Measurements from ENCODE around the gene CCDC88A.
"Not testable (repeated sequence)": the region's sequence is repeated elsewhere in the genome, so short reads cannot be mapped to it uniquely, and the experiment has no call there.

The CCDC88A gene

DNA sequence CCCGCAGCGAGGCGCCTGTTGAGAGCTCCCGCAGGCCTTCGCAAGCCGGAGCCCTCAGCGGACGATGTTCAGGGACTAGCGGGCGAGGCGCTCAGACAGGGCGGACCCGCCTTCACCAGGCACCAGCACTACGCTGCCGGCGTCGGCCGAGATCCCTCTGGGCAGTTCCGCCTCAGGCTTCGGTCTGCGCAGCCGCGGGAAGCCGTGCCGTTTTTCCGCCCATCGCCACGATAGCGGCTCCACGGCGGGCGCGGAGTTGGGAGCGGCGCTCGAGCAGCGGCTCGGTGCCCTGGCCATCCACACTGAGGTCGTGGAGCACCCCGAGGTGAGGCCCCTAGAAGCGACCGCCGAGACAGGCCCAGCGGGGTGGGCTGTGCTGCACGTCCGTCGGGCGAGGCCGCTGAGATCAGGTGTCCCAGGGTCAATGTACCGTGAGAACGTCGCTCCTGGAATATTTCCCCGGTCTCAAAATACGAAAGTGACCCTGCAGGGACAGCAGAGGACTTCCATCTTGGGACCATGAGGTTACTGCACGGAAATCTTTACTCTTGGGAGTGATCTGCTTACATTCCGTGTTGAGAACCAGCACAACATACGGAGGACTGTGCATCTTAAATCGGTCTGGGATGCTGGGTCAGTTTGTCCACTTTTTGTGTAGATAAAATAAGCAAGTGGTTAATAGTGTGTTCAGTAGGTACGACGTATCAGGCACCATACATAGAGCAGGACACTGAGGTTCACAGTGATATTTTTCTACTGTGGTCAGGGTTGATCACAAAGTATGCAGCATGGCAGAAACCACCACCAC, 137.3 kb downstream of the CCDC88A start:
- Histone ChIP-seq H2AFZ (ENCODE audit: low read length) (no peak overlapping the region), H3K9ac (ENCODE audit: low read length) (peak overlapping the region; percentile 82), H3K9me2 (ENCODE audit: low read depth, low read length) (no peaks in the 10 kb centered on the region), H3K4me3 (ENCODE audit: low read depth, low read length, poor library complexity, severe bottlenecking) (peak overlapping the region; percentile 81), H3K4me1 (ENCODE audit: insufficient read depth, low read length, severe bottlenecking) (peaks cover 29% of the 10 kb centered on the region), H4K20me1 (ENCODE audit: insufficient read depth, low read length) (no peaks in the 10 kb centered on the region), H3K79me2 (ENCODE audit: insufficient read depth, low read length) (no peaks in the 10 kb centered on the region), H3K27me3 (ENCODE audit: insufficient read depth, low read length) (no peaks in the 10 kb centered on the region), H3K4me2 (ENCODE audit: low read length) (peak overlapping the region; percentile 90), H3K36me3 (ENCODE audit: insufficient read depth, low read length) (peaks cover 14% of the 10 kb centered on the region; the same call in 1 of the 2 replicates), H3F3A (ENCODE audit: insufficient read depth, low read length) (0 out of 2 replicates have a peak, but pooled peaks cover 5% of the 10 kb centered on the region), H3K9me3 (ENCODE audit: low read length) (no peaks in the 10 kb centered on the region), H3K27ac (ENCODE audit: low read depth, low read length, poor library complexity, severe bottlenecking) (peak overlapping the region; percentile 70)
- TF ChIP-seq, protein P1, sequence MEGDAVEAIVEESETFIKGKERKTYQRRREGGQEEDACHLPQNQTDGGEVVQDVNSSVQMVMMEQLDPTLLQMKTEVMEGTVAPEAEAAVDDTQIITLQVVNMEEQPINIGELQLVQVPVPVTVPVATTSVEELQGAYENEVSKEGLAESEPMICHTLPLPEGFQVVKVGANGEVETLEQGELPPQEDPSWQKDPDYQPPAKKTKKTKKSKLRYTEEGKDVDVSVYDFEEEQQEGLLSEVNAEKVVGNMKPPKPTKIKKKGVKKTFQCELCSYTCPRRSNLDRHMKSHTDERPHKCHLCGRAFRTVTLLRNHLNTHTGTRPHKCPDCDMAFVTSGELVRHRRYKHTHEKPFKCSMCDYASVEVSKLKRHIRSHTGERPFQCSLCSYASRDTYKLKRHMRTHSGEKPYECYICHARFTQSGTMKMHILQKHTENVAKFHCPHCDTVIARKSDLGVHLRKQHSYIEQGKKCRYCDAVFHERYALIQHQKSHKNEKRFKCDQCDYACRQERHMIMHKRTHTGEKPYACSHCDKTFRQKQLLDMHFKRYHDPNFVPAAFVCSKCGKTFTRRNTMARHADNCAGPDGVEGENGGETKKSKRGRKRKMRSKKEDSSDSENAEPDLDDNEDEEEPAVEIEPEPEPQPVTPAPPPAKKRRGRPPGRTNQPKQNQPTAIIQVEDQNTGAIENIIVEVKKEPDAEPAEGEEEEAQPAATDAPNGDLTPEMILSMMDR (IDR thresholded peaks at IDR 0.05; ENCODE audit: low read length): no peak
- TF ChIP-seq EZH2 (IDR thresholded peaks at IDR 0.05; ENCODE audit: borderline replicate concordance, low read length): no peak

DNA sequence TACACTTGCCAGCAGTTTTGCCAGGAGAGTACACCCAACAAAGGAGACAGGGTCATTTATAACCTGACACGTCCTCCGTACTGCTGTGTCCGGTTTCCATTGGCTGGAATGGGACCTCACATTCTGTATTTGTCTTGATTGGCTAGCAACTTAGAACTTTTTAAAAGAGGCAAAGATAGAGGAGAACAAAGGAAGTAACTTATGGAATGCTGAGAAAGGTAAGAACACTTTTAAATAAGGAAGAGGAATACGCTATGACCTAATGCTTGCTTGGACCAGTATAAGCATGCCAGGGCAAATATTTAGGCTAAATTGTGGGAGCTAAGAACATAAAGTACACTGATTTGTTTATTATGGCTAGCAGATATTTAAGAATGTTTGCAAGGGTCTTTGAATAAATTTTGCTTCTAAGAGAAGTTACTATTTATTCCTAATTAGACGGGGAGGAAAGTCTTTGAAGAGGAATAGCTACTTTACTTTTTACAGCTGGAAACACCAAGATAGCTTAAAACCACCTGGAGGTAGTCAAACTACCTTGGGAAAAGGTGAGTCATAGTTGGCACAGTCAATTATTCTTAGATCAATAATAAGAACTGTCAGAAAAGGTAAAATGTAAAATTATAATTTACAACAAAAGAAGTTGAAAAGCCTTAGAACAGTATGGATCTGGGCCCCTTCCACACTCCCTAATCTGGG, 138.7 kb downstream of the CCDC88A start:
- H3K4me1 ChIP-seq (ENCODE audit: insufficient read depth, low read length, severe bottlenecking): peaks cover 29% of the 10 kb centered on the region
- H3K79me2 ChIP-seq (ENCODE audit: insufficient read depth, low read length); H3K27me3 ChIP-seq (ENCODE audit: insufficient read depth, low read length); H3K9ac ChIP-seq (ENCODE audit: low read length); H3K4me3 ChIP-seq (ENCODE audit: low read depth, low read length, poor library complexity, severe bottlenecking); H3K9me3 ChIP-seq (ENCODE audit: low read length); H3K4me2 ChIP-seq (ENCODE audit: low read length); H3K9me2 ChIP-seq (ENCODE audit: low read depth, low read length); H2AFZ ChIP-seq (ENCODE audit: low read length); H3F3A ChIP-seq (ENCODE audit: insufficient read depth, low read length); H3K36me3 ChIP-seq (ENCODE audit: insufficient read depth, low read length); H3K27ac ChIP-seq (ENCODE audit: low read depth, low read length, poor library complexity, severe bottlenecking); H4K20me1 ChIP-seq (ENCODE audit: insufficient read depth, low read length): not testable (repeated sequence)

DNA sequence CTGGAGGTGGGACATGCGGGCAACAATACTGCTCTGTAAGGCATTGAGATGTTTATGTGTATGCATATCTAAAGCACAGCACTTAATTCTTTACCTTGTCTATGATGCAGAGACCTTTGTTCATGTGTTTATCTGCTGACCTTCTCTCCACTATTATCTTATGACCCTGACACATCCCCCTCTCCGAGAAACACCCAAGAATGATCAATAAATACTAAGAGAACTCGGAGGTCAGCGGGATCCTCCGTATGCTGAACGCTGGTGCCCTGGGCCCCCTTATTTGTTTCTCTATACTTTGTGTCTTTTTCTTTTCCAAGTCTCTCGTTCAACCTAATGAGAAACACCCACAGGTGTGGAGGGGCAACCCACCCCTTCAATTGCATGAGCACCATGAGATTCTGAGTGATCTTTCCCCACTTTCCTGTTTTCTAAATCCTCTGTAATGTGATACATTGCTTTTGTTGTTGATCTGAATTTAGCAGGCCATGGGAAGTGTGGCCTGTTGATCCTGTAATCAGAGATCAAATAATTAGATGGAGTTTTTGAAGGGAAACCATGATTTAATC, 139.7 kb downstream of the CCDC88A start:
- not testable (repeated sequence) for H2AFZ ChIP-seq (ENCODE audit: low read length); H3K9me2 ChIP-seq (ENCODE audit: low read depth, low read length); H3K9ac ChIP-seq (ENCODE audit: low read length); H3K27ac ChIP-seq (ENCODE audit: low read depth, low read length, poor library complexity, severe bottlenecking); H3K9me3 ChIP-seq (ENCODE audit: low read length); H3K36me3 ChIP-seq (ENCODE audit: insufficient read depth, low read length); H3F3A ChIP-seq (ENCODE audit: insufficient read depth, low read length); H3K4me3 ChIP-seq (ENCODE audit: low read depth, low read length, poor library complexity, severe bottlenecking); H3K4me2 ChIP-seq (ENCODE audit: low read length); H3K79me2 ChIP-seq (ENCODE audit: insufficient read depth, low read length); H3K27me3 ChIP-seq (ENCODE audit: insufficient read depth, low read length); H4K20me1 ChIP-seq (ENCODE audit: insufficient read depth, low read length)
- peaks cover 29% of the 10 kb centered on the region for H3K4me1 ChIP-seq (ENCODE audit: insufficient read depth, low read length, severe bottlenecking)

DNA sequence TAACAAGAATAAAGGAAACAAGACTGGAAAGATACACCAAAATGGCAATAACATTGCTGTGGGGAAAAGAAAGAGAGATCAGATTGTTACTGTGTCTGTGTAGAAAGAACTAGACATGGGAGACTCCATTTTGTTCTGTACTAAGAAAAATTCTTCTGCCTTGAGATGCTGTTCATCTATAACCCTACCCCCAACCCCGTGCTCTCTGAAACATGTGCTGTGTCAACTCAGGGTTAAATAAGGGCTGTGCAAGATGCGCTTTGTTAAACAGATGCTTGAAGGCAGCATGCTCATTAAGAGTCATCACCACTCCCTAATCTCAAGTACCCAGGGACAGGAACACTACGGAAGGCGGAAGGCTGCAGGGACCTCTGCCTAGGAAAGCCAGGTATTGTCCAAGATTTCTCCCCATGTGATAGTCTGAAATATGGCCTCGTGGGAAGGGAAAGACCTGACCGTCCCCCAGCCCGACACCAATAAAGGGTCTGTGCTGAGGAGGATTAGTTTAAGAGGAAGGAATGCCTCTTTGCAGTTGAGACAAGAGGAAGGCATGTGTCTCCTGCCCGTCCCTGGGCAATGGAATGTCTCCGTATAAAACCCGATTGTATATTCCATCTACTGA, 140.3 kb downstream of the CCDC88A start:
- not testable (repeated sequence) for H3F3A ChIP-seq (ENCODE audit: insufficient read depth, low read length); H3K9me2 ChIP-seq (ENCODE audit: low read depth, low read length); H2AFZ ChIP-seq (ENCODE audit: low read length); H3K27ac ChIP-seq (ENCODE audit: low read depth, low read length, poor library complexity, severe bottlenecking); H3K9me3 ChIP-seq (ENCODE audit: low read length); H3K36me3 ChIP-seq (ENCODE audit: insufficient read depth, low read length); H3K9ac ChIP-seq (ENCODE audit: low read length); H3K79me2 ChIP-seq (ENCODE audit: insufficient read depth, low read length); H3K4me3 ChIP-seq (ENCODE audit: low read depth, low read length, poor library complexity, severe bottlenecking); H3K4me2 ChIP-seq (ENCODE audit: low read length); H3K27me3 ChIP-seq (ENCODE audit: insufficient read depth, low read length); H4K20me1 ChIP-seq (ENCODE audit: insufficient read depth, low read length)
- peaks cover 26% of the 10 kb centered on the region for H3K4me1 ChIP-seq (ENCODE audit: insufficient read depth, low read length, severe bottlenecking)
